Body of pancreas (tissue), 4 donors: ENCODE data around the gene KANSL3. TPM values are rescaled to one million over a fixed set of nuclear protein-coding genes. Genes with fewer than 3 reads are reported as not detected.

Experiments used
- ATAC-seq: fragments of 150-250 bp; one replicate; pipeline ENCODE4 v1.9.1; 2016
- DNase-seq, 4 donors: peaks; one replicate each; pipeline ENCODE4 v3.0.0-alpha.2; 2019
- H3K27ac ChIP-seq, 4 donors: fragments of 200-600 bp; sonication (generic); 1 replicate in 3 of 4; 2 replicates in 1 of 4; pipeline versions ENCODE4 v1.5.1 to v1.6.1; 2016 to 2019; ENCODE audit warnings: mild to moderate bottlenecking in 1 of 4, mixed read lengths in 1 of 4, moderate library complexity in 1 of 4
- H3K27me3 ChIP-seq, 2 donors: fragments of 200-600 bp; sonication (generic); one replicate each; pipeline ENCODE4 v1.6.0; 2016; ENCODE audit warnings: mild to moderate bottlenecking in 1 of 2
- H3K36me3 ChIP-seq, 2 donors: fragments of 200-600 bp; sonication (generic); replicated peaks in 1 of 2; 2 replicates each; pipeline ENCODE4 v1.5.1; 2016; ENCODE audit warnings: low read depth in 2 of 2; ENCODE audit not compliant: insufficient read depth in 1 of 2
- H3K4me1 ChIP-seq: fragments of 200-600 bp; sonication (generic); one replicate; pipeline ENCODE4 v1.6.0; 2016
- H3K4me3 ChIP-seq, 2 donors: fragments of 200-600 bp; sonication (generic); 1 replicate in 1 of 2; 2 replicates in 1 of 2; pipeline ENCODE4 v1.5.1; 2016 to 2019
- H3K9me3 ChIP-seq, 3 donors: fragments of 200-600 bp; sonication (generic); 1 replicate in 2 of 3; 2 replicates in 1 of 3; pipeline ENCODE4 v1.5.1; 2016
- POLR2A ChIP-seq, 3 donors: fragments of 450-650 bp; IDR thresholded peaks; one replicate each; pipeline ENCODE4 v1.6.1; 2016; ENCODE audit warnings: antibody characterized with exemption in 3 of 3, mild to moderate bottlenecking in 2 of 3
- WGBS, 2 donors: methylation state at CpG; one replicate each; pipeline ENCODE4 v1.1.5; 2017; 5-methylcytosine and 5-hydroxymethylcytosine counted together
- intact Hi-C: fragments of 100-400 bp; cut with DNase I; formaldehyde crosslinking; loops from one replicate; pipeline ENCODE4 v1.15.1; 2023
- total RNA-seq, 2 donors: library from RNA; depleted of rRNA; stranded (reverse); fragments of >200 nt; gene quantifications; one replicate each; pipeline ENCODE4 v1.1.0, GENCODE V29; 2016
- TF ChIP-seq, protein P1 (sequence below), 7 experiments: fragments of 450-650 bp in 4 of 7; fragments of 200-600 bp in 3 of 7; sonication (generic) in 3 of 7; IDR thresholded peaks; one replicate each; pipeline ENCODE4 v1.5.1; 2016 to 2019; ENCODE audit warnings: antibody characterized with exemption in 7 of 7

Gene KANSL3
- total RNA-seq, 2 donors from 2014 or later = 36.6 to 50.4 TPM

DNA sequence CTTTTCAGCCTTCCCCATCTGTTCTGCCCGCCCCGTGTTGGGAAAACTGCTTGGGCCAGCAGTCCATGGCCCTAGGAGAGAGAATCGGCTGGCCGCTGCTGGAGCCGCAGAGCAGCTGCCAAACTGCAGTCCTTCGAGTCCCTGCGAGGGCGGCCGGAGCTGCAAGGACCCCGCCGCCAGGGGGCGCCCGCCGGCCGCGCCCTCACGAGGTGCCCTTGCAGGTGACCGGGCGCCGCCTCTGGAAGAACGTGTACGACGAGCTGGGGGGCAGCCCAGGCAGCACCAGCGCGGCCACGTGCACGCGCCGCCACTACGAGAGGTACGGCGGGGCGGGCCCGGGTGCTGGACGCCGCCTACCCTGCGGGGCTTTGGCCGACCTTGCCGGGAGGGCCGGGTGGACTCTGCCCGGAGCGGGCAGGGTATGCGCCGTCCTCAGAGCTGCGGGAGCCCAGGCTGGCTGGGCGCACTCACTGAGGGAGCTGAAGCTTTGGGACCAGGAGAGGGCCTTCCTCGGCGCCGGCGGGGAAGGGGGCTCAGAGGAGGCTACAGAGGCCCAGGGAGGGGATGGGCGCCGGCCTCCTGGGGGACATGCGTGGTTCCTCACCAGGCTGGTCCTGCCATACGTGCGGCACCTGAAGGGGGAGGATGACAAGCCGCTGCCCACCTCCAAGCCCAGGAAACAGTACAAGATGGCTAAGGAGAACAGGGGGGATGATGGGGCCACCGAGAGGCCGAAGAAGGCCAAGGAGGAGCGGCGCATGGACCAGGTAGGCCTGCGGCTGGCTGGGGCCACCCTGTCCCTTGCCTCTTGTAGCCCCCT lies 87.9 kb downstream of the KANSL3 start:
- intact Hi-C loops = loop anchor here (5.0 kb wide), 1 partner anchor 252 kb away; no protein-coding TSS in a partner anchor
- DNase-seq = peak; percentile 85 to 94 (median 88)
- WGBS, 2 donors = 40 to 75% methylated on average over 16 to 49 of the region's 61 CpGs

DNA sequence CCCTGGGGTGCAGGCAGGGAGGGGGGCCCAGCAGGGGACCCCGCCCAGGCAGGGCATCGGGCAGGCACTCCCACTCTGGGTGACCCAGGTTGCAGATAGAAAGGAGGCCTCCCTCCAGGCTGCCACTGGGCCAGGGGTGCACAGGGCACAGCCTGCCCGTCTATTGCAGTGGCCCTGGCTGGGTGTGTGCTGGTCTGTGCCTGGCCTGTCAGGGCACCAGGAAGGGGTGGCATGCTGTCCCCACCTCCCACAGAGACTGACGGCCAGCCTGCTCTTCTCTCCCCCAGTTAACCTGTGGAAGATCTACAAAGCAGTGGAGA lies 88.7 kb downstream of the KANSL3 start:
- Histone ChIP-seq H3K9me3 (no peaks in the 10 kb centered on the region), H3K27ac (no peak overlapping the region), H3K4me1 (peaks cover 17% of the 10 kb centered on the region), H3K36me3 (peaks cover 0 to 3% of the 10 kb centered on the region in 2 donors), H3K27me3 (no peaks in the 10 kb centered on the region), H3K4me3 (no peak overlapping the region)
- DNase-seq = no peak
- TF ChIP-seq, protein P1, sequence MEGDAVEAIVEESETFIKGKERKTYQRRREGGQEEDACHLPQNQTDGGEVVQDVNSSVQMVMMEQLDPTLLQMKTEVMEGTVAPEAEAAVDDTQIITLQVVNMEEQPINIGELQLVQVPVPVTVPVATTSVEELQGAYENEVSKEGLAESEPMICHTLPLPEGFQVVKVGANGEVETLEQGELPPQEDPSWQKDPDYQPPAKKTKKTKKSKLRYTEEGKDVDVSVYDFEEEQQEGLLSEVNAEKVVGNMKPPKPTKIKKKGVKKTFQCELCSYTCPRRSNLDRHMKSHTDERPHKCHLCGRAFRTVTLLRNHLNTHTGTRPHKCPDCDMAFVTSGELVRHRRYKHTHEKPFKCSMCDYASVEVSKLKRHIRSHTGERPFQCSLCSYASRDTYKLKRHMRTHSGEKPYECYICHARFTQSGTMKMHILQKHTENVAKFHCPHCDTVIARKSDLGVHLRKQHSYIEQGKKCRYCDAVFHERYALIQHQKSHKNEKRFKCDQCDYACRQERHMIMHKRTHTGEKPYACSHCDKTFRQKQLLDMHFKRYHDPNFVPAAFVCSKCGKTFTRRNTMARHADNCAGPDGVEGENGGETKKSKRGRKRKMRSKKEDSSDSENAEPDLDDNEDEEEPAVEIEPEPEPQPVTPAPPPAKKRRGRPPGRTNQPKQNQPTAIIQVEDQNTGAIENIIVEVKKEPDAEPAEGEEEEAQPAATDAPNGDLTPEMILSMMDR (IDR thresholded peaks at IDR 0.05) = no peak
- TF ChIP-seq POLR2A (IDR thresholded peaks at IDR 0.05) = no peak
- no peak for ATAC-seq
- intact Hi-C loops = no loop called here
- WGBS, 2 donors = 60 to 76% methylated on average over 1 to 4 of the region's 4 CpGs

More for the DNA sequence above, 87.9 kb downstream of the KANSL3 start:
- peaks cover 0 to 3% of the 10 kb centered on the region in 2 donors for H3K36me3 ChIP-seq
- H3K27ac ChIP-seq = peak overlapping the region in 1 of 4 donors; percentile 7
- no peak overlapping the region for H3K4me3 ChIP-seq
- ATAC-seq = peak; percentile 88
- no peak for TF ChIP-seq POLR2A (IDR thresholded peaks at IDR 0.05)
- TF ChIP-seq, protein P1 (IDR thresholded peaks at IDR 0.05) = peak; percentile 67 to 98 (median 84)
- no peaks in the 10 kb centered on the region for H3K9me3 ChIP-seq
- H3K27me3 ChIP-seq = no peaks in the 10 kb centered on the region
- peaks cover 19% of the 10 kb centered on the region for H3K4me1 ChIP-seq

DNA sequence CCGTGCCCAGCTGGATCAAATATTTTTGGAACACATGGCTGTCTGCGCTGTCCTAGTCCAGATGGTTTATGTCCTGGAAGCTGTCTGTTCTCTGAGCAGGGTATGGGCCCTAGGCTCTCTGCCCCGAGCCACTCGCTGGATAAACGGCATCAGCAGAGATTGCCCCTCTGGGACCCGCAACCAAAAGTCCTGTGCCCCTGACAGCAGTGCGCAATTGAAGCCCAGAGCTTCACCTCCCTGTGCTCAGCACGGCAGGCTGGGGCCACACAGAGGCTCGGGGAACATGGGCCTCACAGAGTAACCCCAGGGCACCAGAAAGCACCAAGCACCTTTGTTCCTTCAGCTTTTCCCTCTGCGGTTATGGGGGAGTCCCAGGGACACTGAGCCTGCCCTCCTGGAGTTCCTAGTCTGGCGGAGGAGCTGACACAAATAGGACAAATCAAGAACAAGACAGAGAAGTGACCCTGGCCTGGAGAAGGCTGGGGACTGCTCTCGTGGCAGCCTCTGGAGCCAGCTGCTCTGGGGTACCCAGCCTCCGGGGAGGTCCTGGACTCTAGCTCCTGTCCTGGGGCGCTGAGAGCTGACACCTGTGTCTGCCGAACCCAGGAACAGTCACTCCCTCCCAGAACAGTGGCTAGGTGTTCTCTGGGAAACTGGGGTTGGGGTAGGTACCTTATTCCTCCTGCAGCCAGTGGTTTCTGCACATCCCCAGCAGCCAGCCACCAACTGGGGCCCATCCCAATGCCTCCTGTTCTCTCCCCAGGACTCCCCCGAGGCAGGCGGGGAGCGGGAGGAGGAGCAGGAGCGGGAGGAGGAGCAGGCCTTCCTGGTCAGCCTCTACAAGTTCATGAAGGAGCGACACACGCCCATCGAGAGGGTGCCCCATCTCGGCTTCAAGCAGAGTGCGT lies 89.3 kb downstream of the KANSL3 start:
- DNase-seq (no peak), ATAC-seq (no peak)
- 92 to 94% methylated on average over 7 to 24 of the region's 24 CpGs for WGBS, 2 donors

DNA sequence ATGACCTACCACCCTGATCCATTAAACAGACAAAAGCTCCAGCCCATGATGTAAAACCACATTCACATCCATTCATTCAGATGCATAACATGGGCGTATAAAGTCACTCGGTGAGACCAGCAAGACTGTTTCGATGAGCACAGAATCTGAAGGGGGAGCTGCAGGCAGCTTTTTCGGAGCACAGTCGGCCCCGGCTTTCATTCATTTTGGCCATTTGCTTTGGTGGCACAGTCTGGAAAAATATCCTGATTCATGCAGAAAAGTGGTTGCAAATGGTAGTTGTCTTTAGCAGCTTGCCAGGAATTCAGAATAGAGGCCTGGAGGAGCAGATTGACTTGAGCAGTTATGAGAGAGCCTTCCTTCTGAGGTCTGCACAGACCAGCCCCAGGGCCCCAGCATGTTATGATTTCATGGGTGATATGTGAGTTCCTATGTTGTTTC lies 90.4 kb downstream of the KANSL3 start:
- Histone ChIP-seq H3K4me3 (no peak overlapping the region), H3K27me3 (no peaks in the 10 kb centered on the region), H3K9me3 (no peaks in the 10 kb centered on the region), H3K4me1 (peaks cover 12% of the 10 kb centered on the region), H3K36me3 (peaks cover 0 to 3% of the 10 kb centered on the region in 2 donors), H3K27ac (no peak overlapping the region)
- WGBS, 2 donors = 90 to 93% methylated on average over 6 of the region's 6 CpGs
- TF ChIP-seq, protein P1 (IDR thresholded peaks at IDR 0.05) = no peak
- TF ChIP-seq POLR2A (IDR thresholded peaks at IDR 0.05) = no peak
- intact Hi-C loops = no loop called here
- no peak for DNase-seq
- ATAC-seq = no peak

More for the DNA sequence above, 89.3 kb downstream of the KANSL3 start:
- H3K36me3 ChIP-seq = peaks cover 0 to 3% of the 10 kb centered on the region in 2 donors
- no peak overlapping the region for H3K4me3 ChIP-seq
- TF ChIP-seq POLR2A (IDR thresholded peaks at IDR 0.05) = no peak
- TF ChIP-seq, protein P1 (IDR thresholded peaks at IDR 0.05) = no peak
- no peak overlapping the region for H3K27ac ChIP-seq
- H3K9me3 ChIP-seq = no peaks in the 10 kb centered on the region
- intact Hi-C loops = no loop called here
- no peaks in the 10 kb centered on the region for H3K27me3 ChIP-seq
- peaks cover 12% of the 10 kb centered on the region for H3K4me1 ChIP-seq
